Fibroblast of lung (primary cell): ENCODE measurements around the gene FDXR.

Source experiments
- EZH2 ChIP-seq: IDR thresholded peaks from 2 replicates; pipeline ENCODE4 v1.5.1; 2012; ENCODE audit warnings: low read length, control low read depth, mild to moderate bottlenecking; ENCODE audit errors: missing control alignments
- TF ChIP-seq, protein P1 (sequence below), 2 donors: IDR thresholded peaks in 1 of 2; conservative IDR thresholded peaks in 1 of 2; 1 replicate in 1 of 2; 2 replicates in 1 of 2; pipeline ENCODE4 v1.5.1; 2011 to 2012; ENCODE audit warnings: low read length in 2 of 2, control low read depth in 1 of 2, inconsistent platforms in 1 of 2, low read depth in 1 of 2, mild to moderate bottlenecking in 1 of 2

DNA sequence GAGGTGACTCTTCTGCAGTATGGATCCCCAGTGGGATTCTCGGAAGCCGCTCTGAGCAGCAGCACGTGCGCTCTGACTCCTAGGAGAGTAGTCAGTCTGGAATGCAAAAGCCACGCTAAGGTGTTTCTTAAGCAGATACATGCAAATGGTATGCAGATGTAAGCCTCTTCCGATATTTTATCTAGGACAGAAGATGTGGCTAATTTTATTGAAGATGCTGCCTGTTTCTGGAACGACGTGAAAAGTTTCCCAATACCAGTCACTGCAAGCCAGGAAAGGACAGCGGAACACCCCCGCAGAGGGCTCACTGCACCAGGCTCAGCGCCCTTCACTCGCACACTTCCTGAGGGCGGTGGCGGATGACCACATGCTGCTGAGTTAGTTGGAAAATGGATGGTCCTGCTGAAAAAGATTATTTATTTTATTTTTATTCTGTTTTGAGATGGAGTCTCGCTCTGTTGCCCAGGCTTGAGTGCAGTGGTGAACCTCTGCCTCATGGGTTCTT lies 10.5 kb upstream of the FDXR start:
- TF ChIP-seq, protein P1, sequence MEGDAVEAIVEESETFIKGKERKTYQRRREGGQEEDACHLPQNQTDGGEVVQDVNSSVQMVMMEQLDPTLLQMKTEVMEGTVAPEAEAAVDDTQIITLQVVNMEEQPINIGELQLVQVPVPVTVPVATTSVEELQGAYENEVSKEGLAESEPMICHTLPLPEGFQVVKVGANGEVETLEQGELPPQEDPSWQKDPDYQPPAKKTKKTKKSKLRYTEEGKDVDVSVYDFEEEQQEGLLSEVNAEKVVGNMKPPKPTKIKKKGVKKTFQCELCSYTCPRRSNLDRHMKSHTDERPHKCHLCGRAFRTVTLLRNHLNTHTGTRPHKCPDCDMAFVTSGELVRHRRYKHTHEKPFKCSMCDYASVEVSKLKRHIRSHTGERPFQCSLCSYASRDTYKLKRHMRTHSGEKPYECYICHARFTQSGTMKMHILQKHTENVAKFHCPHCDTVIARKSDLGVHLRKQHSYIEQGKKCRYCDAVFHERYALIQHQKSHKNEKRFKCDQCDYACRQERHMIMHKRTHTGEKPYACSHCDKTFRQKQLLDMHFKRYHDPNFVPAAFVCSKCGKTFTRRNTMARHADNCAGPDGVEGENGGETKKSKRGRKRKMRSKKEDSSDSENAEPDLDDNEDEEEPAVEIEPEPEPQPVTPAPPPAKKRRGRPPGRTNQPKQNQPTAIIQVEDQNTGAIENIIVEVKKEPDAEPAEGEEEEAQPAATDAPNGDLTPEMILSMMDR (conservative IDR thresholded peaks at IDR 0.05 in 1 of 2, IDR thresholded peaks at IDR 0.05 in 1 of 2; ENCODE audit: low read depth in 1 of 2, low read length in 2 of 2) = no peak
- TF ChIP-seq EZH2 = no peak
